ENCODE results near the gene MPIG6B.
"Not testable (repeated sequence)": the region's sequence is repeated elsewhere in the genome, so short reads cannot be mapped to it uniquely, and the experiment has no call there.

The MPIG6B gene

GRCh38 chr6:31701666-31702404 is 21.3 kb upstream of the MPIG6B start:
- peak; percentile 68 for DNase-seq

- no peak for DNase-seq
Observed at GRCh38 chr6:31702405-31702818, 20.8 kb upstream of the MPIG6B start.

- DNase-seq: peak; percentile 99
Observed at GRCh38 chr6:31702819-31703716, 20.1 kb upstream of the MPIG6B start, which contains the start of gene ABHD16A. ABHD16A (minus strand) TSS chr6:31703324; CDS start chr6:31703281, 43 bp downstream.

- no peak for DNase-seq
Observed at GRCh38 chr6:31705931-31706330, 17.2 kb upstream of the MPIG6B start.

- DNase-seq: no peak
Observed at GRCh38 chr6:31706599-31706998, 16.6 kb upstream of the MPIG6B start, which contains the start of gene LY6G6F. LY6G6F (plus strand) TSS chr6:31706866; CDS start chr6:31706907, 41 bp downstream.

- no peak for DNase-seq
Observed at GRCh38 chr6:31707701-31708100, 15.5 kb upstream of the MPIG6B start.

GRCh38 chr6:31708224-31708623 is 14.9 kb upstream of the MPIG6B start:
- DNase-seq: no peak

GRCh38 chr6:31709157-31709556 is 14.0 kb upstream of the MPIG6B start:
- DNase-seq: not testable (repeated sequence)

- no peak for DNase-seq
Observed at GRCh38 chr6:31710523-31711219, 12.5 kb upstream of the MPIG6B start.

GRCh38 chr6:31711233-31711632 is 11.9 kb upstream of the MPIG6B start:
- peak; percentile 34 for DNase-seq

GRCh38 chr6:31712296-31712695 is 10.9 kb upstream of the MPIG6B start:
- DNase-seq: no peak

- DNase-seq: no peak
Observed at GRCh38 chr6:31713465-31713864, 9.7 kb upstream of the MPIG6B start.

GRCh38 chr6:31713991-31714684 is 9.0 kb upstream of the MPIG6B start:
- no peak for DNase-seq

GRCh38 chr6:31715022-31715958 is 7.9 kb upstream of the MPIG6B start, which contains the start of gene LY6G6D:
LY6G6D (plus strand) TSS chr6:31715348; CDS start chr6:31715356, 8 bp downstream.
- DNase-seq: no peak

- DNase-seq: no peak
Observed at GRCh38 chr6:31717499-31718222, 5.5 kb upstream of the MPIG6B start.

GRCh38 chr6:31718265-31718664 is 4.9 kb upstream of the MPIG6B start:
- DNase-seq: no peak

GRCh38 chr6:31719001-31719400 is 4.2 kb upstream of the MPIG6B start:
- no peak for DNase-seq

- no peak for DNase-seq
Observed at GRCh38 chr6:31720196-31720770, 2.9 kb upstream of the MPIG6B start.

- DNase-seq: no peak
Observed at GRCh38 chr6:31721351-31722020, 1.7 kb upstream of the MPIG6B start, which contains the start of gene LY6G6C. LY6G6C (minus strand) TSS chr6:31721746; CDS start chr6:31721679, 67 bp downstream.
